Suppressor macrophage treated with lipopolysaccharide for 1 hour (primary cell): ENCODE measurements around the gene DPEP2.
A peak's percentile ranks its signal among the peaks of the same experiment; 100 is the strongest.
"Not testable (repeated sequence)": the region's sequence is repeated elsewhere in the genome, so short reads cannot be mapped to it uniquely, and the experiment has no call there.

Experiments
- DNase-seq, 3 donors: peaks; one replicate each; pipeline ENCODE4 v3.0.0-alpha.2; 2020 to 2022

Gene DPEP2

GRCh38 chr16:67950335-67950843, 48.9 kb downstream of the DPEP2 start:
- DNase-seq: no peak

GRCh38 chr16:67949645-67950044, 49.6 kb downstream of the DPEP2 start:
- no peak for DNase-seq

- no peak for DNase-seq
These were observed 51.3 kb downstream of the DPEP2 start for GRCh38 chr16:67948015-67948414.

GRCh38 chr16:67946966-67947558, 52.2 kb downstream of the DPEP2 start:
- DNase-seq: no peak

GRCh38 chr16:67946128-67946569, 53.1 kb downstream of the DPEP2 start:
- no peak for DNase-seq

- no peak for DNase-seq
These were observed 53.8 kb downstream of the DPEP2 start for GRCh38 chr16:67945392-67945933.

- no peak for DNase-seq
These were observed 54.4 kb downstream of the DPEP2 start for GRCh38 chr16:67944690-67945391.

- DNase-seq: no peak
These were observed 55.4 kb downstream of the DPEP2 start, which contains the start of gene LCAT for GRCh38 chr16:67943619-67944504. TSS of gene LCAT (minus strand) at chr16:67944120. CDS start at chr16:67944101, 19 bp downstream.

GRCh38 chr16:67943256-67943618, 56.0 kb downstream of the DPEP2 start:
- DNase-seq: no peak

GRCh38 chr16:67942510-67943255, 56.6 kb downstream of the DPEP2 start:
- DNase-seq: no peak

GRCh38 chr16:67942200-67942509, 57.1 kb downstream of the DPEP2 start:
- DNase-seq: peak; percentile 38 to 52 (median 48)

- no peak for DNase-seq
These were observed 57.6 kb downstream of the DPEP2 start for GRCh38 chr16:67941469-67942199.

GRCh38 chr16:67940446-67941089, 58.7 kb downstream of the DPEP2 start:
- DNase-seq: no peak

- DNase-seq: no peak
These were observed 59.5 kb downstream of the DPEP2 start for GRCh38 chr16:67939507-67940445.

GRCh38 chr16:67937713-67938112, 61.6 kb downstream of the DPEP2 start:
- DNase-seq: not testable (repeated sequence)
